Measurements from ENCODE around the gene EFCAB6. TPM values are rescaled to one million over a fixed set of nuclear protein-coding genes. Genes with fewer than 3 reads are reported as not detected.

Gene EFCAB6
- total RNA-seq, 1 donor = 0.86 TPM

DNA sequence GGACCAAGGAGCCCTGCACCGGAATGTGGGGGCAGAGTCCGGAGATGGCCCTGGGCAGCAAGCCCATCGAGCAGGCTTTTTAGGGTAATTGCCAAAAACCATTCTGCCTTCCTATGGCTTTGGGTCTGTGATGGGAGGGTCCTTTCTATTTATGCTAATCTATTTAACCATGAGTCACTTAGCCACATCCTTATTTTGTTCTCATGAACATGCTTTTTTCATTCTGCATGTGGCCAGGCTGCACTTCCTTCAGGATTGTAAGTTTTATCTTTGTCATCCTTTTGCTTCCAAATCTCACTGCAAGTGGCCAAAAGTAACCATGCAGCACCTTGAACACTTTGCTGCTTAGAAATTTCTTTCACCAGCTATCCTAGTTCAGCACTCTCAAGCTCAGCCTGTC, 88.3 kb downstream of the EFCAB6 start:
- no peak overlapping the region for H3K4me3 ChIP-seq (ENCODE audit: low read depth, low read length)
- TF ChIP-seq, protein P1, sequence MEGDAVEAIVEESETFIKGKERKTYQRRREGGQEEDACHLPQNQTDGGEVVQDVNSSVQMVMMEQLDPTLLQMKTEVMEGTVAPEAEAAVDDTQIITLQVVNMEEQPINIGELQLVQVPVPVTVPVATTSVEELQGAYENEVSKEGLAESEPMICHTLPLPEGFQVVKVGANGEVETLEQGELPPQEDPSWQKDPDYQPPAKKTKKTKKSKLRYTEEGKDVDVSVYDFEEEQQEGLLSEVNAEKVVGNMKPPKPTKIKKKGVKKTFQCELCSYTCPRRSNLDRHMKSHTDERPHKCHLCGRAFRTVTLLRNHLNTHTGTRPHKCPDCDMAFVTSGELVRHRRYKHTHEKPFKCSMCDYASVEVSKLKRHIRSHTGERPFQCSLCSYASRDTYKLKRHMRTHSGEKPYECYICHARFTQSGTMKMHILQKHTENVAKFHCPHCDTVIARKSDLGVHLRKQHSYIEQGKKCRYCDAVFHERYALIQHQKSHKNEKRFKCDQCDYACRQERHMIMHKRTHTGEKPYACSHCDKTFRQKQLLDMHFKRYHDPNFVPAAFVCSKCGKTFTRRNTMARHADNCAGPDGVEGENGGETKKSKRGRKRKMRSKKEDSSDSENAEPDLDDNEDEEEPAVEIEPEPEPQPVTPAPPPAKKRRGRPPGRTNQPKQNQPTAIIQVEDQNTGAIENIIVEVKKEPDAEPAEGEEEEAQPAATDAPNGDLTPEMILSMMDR (IDR thresholded peaks at IDR 0.05; ENCODE audit: insufficient read depth, low read depth, low read length) = no peak
- DNase-seq (ENCODE audit: low read depth) = no peak

- TF ChIP-seq, protein P1 (IDR thresholded peaks at IDR 0.05; ENCODE audit: insufficient read depth, low read depth, low read length) = no peak
- DNase-seq (ENCODE audit: low read depth) = no peak
- H3K4me3 ChIP-seq (ENCODE audit: low read depth, low read length) = no peak overlapping the region
These were observed 89.7 kb downstream of the EFCAB6 start for GRCh38 chr22:43722444-43722843.

- no peak overlapping the region for H3K4me3 ChIP-seq (ENCODE audit: low read depth, low read length)
- TF ChIP-seq, protein P1 (IDR thresholded peaks at IDR 0.05; ENCODE audit: insufficient read depth, low read depth, low read length) = no peak
- no peak for DNase-seq (ENCODE audit: low read depth)
These were observed 91.4 kb downstream of the EFCAB6 start for GRCh38 chr22:43720716-43721115.

DNA sequence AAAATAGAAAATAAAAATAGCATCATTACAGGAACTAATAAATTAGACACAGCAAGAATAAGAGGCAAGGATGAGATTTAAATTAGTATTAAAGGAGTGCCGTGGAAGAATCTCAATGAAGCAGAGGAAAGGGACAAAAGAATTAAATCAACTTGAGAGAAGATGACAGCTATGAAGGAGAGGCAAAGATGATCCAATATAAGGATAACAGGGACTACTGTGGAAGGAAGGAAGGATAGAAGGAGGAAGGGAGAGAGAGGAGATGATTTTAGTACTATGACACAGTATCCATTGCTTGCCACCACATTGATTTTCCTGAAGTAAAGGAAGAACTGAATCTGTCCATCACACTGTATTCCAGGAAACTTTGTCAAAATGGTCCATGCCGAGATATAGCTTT, 98.0 kb downstream of the EFCAB6 start:
- DNase-seq (ENCODE audit: low read depth) = no peak
- no peak overlapping the region for H3K4me3 ChIP-seq (ENCODE audit: low read depth, low read length)
- TF ChIP-seq, protein P1 (IDR thresholded peaks at IDR 0.05; ENCODE audit: insufficient read depth, low read depth, low read length) = no peak

GRCh38 chr22:43711681-43712080, 100.4 kb downstream of the EFCAB6 start:
- DNase-seq (ENCODE audit: low read depth) = no peak
- TF ChIP-seq, protein P1 (IDR thresholded peaks at IDR 0.05; ENCODE audit: insufficient read depth, low read depth, low read length) = no peak

GRCh38 chr22:43707648-43708047, 104.5 kb downstream of the EFCAB6 start:
- H3K4me3 ChIP-seq (ENCODE audit: low read depth, low read length) = no peak overlapping the region
- peak; percentile 11 for DNase-seq (ENCODE audit: low read depth)
- TF ChIP-seq, protein P1 (IDR thresholded peaks at IDR 0.05; ENCODE audit: insufficient read depth, low read depth, low read length) = no peak

More at GRCh38 chr22:43711681-43712080, 100.4 kb downstream of the EFCAB6 start:
- H3K4me3 ChIP-seq (ENCODE audit: low read depth, low read length) = no peak overlapping the region

All from fibroblast of villous mesenchyme (primary cell).